ENCODE data around the gene CASP8.
A peak's percentile ranks its signal among the peaks of the same experiment; 100 is the strongest.
"Not testable (repeated sequence)": the region's sequence is repeated elsewhere in the genome, so short reads cannot be mapped to it uniquely, and the experiment has no call there.

CASP8 gene

DNA sequence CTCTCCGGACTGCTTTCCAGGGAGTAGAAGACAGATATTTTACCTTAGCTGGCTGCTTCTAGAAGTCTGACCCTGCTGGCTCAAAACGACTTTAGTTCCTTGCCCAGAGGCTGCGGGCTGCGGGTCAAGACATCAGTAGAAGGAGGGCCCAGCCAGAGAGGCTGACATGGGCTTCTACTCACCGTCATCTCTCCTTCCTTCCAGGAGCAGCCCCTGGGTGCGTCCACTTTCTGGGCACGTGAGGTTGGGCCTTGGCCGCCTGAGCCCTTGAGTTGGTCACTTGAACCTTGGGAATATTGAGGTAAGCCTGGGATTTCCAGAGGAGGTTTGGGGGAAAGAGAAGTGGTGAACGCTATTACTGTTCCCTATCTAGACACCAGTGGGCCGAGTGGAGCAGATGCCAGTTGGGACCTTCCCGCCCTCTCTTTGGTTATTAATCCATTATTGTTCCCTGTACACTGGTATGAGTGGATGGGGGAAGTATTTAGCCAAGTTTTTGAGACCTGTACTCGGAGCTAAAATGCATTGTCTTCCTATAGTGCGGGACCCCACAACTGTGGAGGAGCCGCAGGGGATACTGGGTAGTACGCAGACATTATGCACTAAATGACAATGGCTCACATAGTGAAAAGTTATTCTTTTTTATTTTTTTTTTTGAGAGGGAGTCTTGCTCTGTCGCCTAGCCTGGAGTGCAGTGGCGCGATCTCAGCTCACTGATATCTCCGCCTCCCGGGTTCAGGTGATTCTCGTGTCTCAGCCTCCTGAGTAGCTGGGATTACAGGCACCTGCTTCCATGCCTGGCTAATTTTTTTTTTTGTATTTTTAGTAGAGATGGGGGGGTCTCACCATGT lies 26.3 kb upstream of the CASP8 start:
- FAIRE-seq (no peak), DNase-seq (ENCODE audit: insufficient read length, low spot score) (no peak)
- TF ChIP-seq, protein P1, sequence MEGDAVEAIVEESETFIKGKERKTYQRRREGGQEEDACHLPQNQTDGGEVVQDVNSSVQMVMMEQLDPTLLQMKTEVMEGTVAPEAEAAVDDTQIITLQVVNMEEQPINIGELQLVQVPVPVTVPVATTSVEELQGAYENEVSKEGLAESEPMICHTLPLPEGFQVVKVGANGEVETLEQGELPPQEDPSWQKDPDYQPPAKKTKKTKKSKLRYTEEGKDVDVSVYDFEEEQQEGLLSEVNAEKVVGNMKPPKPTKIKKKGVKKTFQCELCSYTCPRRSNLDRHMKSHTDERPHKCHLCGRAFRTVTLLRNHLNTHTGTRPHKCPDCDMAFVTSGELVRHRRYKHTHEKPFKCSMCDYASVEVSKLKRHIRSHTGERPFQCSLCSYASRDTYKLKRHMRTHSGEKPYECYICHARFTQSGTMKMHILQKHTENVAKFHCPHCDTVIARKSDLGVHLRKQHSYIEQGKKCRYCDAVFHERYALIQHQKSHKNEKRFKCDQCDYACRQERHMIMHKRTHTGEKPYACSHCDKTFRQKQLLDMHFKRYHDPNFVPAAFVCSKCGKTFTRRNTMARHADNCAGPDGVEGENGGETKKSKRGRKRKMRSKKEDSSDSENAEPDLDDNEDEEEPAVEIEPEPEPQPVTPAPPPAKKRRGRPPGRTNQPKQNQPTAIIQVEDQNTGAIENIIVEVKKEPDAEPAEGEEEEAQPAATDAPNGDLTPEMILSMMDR (IDR thresholded peaks at IDR 0.05; ENCODE audit: insufficient read depth, missing control alignments): no peak

DNA sequence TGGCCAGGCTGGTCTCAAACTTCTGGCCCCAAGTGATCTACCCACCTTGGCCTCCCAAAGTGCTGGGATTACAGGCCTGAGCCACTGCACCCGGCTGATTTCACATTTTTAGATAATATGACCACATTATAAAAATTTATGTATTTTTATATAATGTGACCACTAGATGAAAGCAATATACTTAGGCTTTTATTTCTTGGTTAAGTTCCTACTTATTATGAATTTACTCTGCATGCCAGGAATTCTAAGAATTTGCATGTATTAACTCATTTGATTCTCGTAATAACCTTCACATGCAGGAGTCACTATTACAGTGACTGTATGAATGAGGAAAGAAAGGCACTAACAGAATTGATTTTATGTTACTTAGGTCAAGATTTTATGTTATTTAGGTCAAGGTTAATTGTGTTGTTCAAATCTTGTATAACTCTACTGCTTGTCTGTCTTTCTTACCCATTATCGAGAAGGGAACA lies 25.6 kb upstream of the CASP8 start:
- no peak for FAIRE-seq
- TF ChIP-seq, protein P1 (IDR thresholded peaks at IDR 0.05; ENCODE audit: insufficient read depth, missing control alignments): no peak
- DNase-seq (ENCODE audit: insufficient read length, low spot score): no peak

DNA sequence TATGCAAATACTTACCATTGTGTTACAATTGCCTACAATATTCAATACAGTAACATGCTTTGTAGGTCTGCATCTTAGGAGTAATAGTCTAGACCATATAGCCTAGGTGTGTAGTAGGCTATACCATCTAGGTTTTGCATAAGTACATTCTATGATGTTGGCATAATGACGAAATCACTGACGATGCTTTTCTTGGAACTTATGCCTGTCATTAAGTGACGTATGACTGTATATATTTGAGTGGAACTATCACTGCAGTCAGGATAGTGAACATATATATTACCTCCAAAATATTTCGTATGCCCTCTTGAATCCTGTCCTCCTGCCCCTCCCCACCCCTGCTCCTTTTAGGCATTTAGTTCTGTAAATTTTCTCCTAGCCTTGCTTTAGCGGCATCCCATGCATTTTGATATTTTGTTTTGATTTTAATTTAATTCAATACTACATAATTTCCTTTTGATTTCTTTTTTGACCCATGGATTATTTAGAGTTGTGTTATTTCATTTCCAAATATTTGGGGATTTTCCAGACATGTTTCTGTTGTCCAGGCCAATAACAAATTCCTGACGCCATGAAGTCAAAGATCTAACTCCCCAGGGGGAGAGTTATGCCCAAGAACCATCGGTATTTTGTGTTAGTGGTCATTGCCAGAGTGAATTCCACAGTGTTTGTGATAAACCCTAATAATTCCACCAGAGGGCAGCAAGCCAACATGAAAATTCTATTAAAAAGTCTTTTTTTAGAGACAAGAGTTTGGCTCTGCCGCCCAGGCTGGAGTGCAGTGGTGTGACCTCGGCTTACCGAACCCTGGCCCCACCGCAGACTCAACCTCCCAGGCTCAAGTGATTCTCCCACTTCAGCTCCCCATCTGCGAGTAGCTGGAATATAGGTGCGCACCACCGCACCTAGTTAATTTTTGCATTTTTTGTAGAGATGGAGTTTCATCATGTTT lies 24.2 kb upstream of the CASP8 start:
- DNase-seq (ENCODE audit: insufficient read length, low spot score) (no peak), FAIRE-seq (no peak)

DNA sequence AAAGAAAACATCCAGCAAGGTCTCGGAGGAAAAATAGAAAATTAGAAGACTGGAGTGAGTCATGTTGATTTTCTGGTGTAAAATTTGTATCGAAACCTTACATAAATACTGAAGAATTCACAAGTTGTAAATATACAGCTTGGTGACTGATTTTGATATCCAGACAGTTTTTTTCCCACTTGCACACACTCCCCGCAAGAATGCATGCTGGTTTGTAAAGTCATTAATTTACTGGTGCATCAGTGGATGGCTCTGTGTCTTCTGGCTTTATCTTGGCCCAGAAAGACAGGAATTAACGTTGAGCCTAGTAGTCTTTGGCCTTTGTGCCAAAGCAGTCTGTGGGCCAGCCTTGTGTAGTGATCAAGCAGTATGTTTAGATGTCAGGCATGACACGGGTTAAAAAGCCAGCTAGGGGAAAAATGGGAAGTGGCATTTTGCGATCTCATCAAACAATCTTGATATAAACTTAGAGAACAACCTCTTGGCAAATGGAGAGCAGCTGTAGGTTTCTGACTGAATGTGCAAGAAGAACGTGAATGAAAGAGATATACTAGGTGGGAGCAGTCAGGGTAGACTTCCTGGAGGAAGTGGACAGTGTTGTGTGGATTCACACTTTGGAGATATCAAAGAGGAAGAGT lies 22.7 kb upstream of the CASP8 start:
- TF ChIP-seq, protein P1 (IDR thresholded peaks at IDR 0.05; ENCODE audit: insufficient read depth, missing control alignments): no peak
- FAIRE-seq: no peak
- no peak for DNase-seq (ENCODE audit: insufficient read length, low spot score)

More for the DNA sequence above, 24.2 kb upstream of the CASP8 start:
- TF ChIP-seq, protein P1 (IDR thresholded peaks at IDR 0.05; ENCODE audit: insufficient read depth, missing control alignments): peak; percentile 62

DNA sequence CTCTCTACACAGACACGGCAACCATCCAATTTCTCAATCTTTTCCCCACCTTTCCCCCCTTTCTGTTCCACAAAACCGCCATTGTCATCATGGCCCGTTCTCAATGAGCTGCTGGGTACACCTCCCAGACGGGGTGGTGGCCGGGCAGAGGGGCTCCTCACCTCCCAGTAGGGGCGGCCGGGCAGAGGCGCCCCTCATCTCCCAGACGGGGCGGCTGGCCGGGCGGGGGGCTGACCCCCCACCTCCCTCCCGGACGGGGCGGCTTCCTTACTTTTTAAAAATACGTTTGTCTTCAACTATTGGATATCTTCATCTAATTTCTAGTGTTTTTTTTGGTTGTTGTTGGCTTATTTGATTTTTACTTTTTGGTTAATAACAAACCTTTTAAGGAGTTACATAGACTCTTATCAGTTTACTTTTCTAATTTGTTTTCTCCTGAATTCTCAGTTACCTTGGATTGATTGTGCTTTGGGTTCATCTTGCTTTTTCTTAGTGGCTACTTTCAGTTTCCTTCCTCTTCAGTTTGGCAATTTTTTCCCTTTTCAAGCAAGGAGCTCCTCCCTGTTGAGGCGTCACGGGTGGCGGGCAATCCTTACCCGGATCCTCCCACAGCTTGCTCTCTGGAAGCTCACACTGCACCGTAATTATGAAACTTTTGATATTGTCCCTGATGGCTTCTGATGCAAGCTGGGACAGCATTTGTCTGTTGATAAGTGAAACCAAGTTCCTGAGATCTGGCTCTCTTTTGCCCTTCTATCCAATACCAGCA lies 21.0 kb upstream of the CASP8 start:
- DNase-seq (ENCODE audit: insufficient read length, low spot score); FAIRE-seq: not testable (repeated sequence)

DNA sequence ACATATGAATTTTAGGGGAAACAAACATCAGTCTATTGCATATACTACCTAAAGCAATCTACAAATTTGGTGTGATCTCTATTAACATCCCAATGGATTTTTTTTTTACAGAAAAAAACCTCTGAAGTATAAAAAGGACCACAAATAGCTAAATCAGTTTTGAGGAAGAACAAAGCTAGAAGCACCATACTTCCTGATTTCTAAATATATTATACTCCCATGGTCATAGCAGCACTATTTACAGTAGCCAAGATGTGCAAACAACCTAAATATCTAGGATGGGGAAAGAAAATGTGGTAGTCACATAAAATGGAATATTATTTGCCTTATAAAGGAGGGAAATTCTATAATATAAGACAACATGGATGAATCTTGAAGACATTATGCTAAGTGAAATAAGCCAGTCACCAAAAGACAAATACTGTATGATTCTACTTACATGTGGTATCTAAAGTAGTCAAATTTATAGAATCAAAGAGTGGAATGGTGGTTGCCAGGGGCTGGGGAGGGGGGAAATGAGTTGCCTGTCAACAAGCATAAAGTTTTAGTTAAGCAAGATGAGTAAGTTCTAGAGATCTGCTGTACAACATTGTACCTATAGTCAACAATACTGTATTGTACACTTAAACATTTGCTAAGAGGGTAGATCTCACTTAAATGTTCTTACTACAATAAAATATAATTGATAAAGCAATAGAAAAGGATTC lies 17.6 kb upstream of the CASP8 start:
- TF ChIP-seq, protein P1 (IDR thresholded peaks at IDR 0.05; ENCODE audit: insufficient read depth, missing control alignments): no peak
- no peak for DNase-seq (ENCODE audit: insufficient read length, low spot score)

More for the DNA sequence above, 17.6 kb upstream of the CASP8 start:
- FAIRE-seq: no peak

Data from D721Med (cell line).